Stimulated activated CD4-positive, alpha-beta T cell treated with anti-CD3 and anti-CD28 coated beads, Interleukin-15, amount 100 ng/mL, for 1 hour (primary cell): ENCODE results near the gene PPL.

Source experiments
- DNase-seq, 2 donors: peaks; one replicate each; pipeline ENCODE4 v3.0.0-alpha.2; 2020; ENCODE audit warnings: low read depth in 1 of 2, low spot score in 1 of 2

PPL gene

DNA sequence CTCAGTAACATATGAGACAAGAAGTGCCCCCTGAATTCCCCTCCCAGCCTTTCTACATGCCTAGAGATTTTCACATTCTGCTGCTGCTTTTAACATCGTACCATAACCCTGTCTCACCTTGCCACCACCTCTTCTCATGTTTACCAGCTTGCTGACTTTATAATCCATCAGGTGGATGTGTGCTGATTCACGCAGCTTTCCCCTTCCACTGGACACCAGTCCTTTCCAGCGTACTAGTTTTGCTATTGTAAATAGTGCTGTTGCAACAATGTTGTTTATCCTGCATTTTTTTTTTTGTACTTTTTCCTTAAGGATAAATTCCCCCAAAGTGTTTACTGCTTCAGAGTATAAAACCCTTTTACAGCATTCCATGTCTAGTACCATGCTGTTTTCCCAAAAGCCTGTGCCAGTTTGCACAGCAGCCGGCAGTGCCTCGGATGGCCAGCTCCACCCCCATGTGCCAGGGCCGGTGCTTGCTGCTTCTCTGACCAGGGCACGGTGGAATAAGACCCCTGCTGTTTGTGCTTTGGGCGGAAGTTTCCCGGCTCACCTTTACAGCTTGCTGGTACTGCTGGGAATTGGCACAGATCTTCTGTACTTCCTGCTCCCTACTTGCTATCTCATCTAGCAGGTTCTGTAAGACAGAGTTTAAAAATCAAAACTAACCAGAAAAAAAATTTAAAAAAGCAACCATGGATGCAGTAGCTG, 48.4 kb downstream of the PPL start:
- no peak for DNase-seq

DNA sequence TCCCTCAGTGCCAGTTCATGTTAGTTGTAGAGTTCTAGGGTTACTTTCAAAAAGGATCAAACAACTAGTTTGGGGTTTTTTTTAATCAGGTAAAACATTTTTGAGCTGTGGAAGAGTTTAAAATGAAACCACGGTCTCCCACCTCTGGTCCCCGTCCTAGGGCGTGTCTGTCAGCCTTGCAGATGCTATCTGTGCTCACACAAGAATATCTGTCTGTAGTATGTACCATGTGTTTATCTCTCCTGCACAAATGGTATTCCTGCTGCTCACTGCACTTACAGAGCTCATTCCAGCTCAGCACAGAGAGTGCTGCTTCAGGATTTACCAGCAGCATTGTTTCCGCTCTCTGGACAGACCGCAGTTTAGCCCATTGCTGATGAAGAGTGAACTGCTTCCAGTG, 50.8 kb downstream of the PPL start:
- no peak for DNase-seq

DNA sequence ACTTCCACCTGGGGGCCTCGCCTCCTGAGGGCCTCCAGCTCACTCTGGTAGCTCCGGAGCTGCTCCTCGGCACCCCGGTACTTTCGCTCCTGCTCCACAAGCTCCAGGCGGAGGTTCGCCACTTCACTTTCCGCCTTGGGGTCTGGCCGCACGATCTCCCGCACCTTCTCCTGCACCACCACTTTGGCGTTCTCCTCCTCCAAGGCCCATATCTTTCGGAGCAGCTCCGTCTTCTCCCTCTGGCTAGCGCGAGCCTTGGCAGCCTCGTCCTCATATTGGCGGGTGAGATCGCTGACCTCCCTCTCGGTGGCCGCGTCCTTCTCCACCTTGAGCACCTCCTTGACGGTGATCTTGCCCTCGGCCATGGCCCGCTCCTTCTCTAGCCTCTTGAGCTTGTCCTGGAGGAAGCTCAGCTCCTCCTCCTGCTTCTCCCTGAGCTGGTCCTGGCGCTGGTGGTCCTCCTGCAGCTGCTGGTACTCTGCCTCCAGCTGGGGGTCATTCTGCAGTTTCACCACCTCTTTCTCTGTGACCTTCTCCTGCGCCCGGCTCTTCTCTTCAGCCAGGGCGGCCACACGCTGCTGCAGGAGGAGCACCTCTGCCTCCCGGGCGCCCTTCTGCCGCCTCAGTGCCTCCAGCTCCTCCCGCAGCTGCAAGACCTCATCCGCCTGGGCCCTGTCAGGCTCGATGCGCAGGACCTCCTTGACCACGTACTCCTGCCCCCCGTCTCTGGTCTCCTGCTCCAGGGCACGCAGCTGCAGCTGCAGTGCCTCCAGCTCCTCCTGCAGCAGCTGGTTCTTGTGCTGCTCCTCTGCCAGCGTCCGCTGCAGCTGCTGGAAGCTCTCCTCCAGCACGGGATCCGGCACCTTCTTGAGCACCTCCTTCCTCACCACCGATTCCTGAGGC, 51.7 kb downstream of the PPL start:
- no peak for DNase-seq

GRCh38 chr16:4884209-4884608, 52.7 kb downstream of the PPL start:
- no peak for DNase-seq

DNA sequence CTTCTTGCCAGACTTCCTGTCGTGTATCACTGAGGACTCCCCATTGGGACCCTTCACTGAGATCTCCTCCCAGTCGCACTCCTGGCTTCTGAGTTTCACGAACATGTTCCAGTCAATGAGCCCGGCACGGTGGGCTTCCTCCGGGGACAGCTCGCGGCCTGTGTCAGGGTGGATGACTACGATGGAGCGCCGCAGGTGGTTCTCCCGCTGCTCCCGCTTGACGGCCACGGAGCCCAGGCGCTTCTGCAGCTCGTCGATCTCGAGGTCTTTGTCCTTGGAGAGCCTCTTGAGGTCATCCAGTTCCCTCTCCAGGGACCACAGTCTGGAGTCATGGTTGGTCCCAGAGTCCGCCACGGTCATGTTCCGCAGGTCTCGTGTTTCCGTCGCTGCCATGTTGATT, 53.4 kb downstream of the PPL start:
- DNase-seq: no peak

GRCh38 chr16:4882633-4883285, 54.2 kb downstream of the PPL start:
- no peak for DNase-seq

- no peak for DNase-seq
Measured at GRCh38 chr16:4882000-4882632, 54.8 kb downstream of the PPL start.

GRCh38 chr16:4880006-4880580, 56.9 kb downstream of the PPL start:
- DNase-seq: no peak

- DNase-seq: no peak
Measured at GRCh38 chr16:4879049-4879448, 57.9 kb downstream of the PPL start.

DNA sequence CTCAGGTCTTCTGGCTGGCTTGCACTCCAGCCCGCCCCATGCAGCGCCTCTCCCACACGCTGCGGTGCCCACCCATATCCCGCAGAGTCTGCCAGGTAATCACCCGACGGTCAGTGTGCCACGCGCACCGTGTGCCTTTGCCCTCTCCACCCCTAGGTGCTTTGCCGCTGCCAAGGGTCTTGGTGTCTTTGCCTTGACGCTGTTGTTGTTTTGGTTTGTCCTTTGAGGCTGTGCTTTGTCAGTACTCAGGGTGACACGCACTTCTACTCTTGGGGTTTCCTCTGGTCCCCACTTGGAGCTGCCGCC, 59.6 kb downstream of the PPL start:
- DNase-seq: no peak

DNA sequence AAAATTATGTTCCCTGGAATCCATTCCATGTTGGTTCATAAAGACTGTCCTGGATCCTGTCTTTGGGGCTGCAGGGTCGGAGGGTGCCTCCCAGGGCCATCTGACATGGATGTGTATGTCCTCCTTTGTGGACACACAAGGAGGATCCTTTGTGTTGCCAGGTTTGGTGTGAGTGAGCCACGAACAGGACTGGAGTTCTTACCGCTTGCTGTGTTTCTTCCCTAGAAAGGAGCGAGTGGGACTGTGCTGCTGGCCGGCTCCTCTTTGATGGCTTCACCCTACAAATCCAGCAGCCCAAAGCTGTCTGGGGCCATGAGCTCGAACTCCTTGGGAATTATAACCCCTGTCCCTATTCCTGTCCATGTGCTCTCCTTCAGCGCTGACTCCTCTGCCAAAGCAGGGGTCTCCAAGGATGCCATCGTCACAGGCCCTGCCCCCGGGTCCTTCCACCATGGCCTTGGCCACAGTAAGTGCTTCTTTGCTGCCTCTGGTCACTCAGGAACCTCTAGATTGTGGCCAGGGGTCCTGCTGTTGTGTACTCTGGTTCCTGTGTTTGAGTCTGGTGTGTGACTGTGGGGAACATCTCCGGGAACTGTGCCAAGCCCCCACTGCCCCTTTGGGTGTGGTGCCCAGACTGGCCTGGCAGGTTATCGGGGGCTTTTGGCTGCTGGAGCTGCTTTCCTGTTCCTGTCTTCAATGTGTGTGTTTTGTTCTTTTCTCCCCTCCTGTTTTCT, 60.1 kb downstream of the PPL start:
- DNase-seq: no peak

DNA sequence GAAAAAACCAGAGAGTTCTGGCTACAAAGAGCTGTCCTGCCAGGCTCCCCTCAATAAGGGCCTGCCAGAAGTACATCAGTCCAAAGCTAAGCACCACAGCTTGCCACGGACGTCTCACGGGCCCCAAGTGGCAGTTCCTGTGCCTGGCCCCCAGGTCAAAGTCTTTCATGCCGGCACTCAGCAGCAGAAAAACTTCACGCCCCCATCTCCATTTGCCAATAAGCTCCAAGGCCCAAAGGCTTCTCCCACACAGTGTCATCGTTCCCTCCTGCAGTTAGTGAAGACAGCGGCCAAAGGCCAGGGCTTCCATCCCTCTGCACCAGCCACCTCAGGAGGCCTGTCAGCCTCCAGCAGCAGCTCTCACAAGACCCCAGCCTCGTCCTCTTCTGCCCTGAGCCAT, 62.3 kb downstream of the PPL start:
- DNase-seq: no peak

GRCh38 chr16:4873091-4873490, 63.9 kb downstream of the PPL start:
- no peak for DNase-seq

DNA sequence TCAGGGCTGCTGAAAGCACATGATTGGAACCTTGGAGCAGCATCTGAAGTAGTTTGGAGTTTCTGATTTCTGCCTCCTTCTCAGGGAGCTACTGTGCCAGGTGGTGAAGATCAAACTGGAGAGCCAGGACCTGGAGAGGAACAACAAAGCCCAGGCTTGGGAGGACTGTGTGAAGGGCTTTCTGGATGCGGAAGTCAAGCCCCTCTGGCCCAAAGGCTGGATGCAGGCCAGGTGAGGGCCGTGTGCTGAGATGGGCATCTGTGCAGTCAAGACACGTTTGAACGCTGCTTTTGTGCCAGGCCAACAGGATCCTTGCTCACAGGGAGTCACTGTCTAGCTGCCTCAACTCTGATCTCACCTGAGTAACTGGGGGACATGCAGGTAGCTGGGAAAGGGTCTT, 65.9 kb downstream of the PPL start:
- no peak for DNase-seq

DNA sequence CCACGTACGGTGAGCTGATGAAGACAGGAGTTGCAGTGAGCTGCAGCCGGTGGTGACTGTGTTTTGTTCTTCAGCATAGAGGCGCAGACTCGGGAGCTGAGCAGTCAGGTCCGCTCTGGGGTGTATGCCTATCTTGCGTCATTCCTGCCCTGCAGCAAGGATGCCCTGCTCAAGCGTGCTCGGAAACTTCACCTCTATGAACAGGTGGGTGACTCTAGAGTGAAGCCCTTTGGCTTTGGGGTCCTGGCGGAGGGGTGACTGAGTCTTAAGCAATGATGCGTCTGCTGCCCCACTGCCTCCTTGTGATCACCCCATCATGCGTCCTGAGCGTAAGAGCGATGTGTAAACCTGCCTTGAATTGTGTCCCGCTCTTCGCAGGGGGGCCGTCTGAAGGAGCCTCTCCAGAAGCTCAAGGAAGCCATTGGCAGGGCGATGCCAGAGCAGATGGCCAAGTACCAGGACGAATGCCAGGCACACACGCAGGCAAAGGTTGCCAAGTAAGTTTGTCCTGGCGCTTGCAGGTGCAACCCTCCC, 66.7 kb downstream of the PPL start:
- DNase-seq: no peak

DNA sequence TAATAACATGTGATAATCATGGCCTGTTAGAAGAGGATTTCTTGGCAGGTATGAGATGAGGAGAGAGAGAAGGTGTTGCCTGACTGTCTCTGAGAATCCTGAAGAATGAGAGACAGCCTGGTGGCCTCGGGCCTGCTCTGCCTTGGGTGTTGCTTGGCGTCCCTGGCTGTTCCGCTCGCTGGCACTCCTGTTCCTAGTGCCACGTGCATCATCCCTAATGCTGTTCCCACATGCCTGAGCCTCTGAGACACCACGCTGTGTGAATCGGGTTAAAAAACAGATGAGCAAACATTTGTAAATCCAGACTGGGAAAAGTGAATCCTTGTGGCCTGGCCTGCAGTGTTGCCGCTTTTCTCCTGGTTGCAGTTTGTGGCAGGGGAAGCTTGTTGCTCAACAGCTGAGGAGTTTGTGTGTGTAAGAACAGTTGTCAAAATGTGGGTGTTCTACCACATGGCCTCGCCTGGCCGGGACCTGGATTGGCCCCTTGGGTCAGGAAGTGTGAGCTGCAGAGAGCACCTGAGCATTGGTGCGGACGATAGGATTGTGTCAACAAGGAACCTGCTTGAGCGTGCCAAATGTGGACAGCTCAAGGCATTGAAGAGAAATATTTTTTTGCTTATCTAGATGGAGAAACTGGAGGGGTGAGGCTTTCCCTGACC, 67.7 kb downstream of the PPL start:
- no peak for DNase-seq

- no peak for DNase-seq
Measured at GRCh38 chr16:4868535-4868934, 68.4 kb downstream of the PPL start.

DNA sequence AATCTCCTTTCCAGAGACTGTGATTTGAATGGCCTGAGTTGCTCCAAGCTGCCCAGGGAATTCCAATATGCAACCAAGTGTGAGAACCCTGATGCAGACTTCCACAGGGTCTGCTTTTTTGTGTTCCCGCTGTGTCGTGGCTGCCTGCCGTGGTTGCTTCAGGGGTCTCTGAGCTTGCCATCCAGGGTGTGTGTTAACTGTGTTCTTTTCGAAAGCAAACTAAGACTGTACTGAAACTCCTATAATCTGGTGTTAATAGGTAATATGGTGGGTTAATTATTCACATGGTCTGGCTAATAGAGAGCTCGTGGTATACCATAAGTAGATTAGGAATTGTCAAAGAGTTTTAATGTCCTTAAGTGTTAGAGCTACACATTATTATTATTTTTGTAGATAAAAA, 68.9 kb downstream of the PPL start:
- no peak for DNase-seq

DNA sequence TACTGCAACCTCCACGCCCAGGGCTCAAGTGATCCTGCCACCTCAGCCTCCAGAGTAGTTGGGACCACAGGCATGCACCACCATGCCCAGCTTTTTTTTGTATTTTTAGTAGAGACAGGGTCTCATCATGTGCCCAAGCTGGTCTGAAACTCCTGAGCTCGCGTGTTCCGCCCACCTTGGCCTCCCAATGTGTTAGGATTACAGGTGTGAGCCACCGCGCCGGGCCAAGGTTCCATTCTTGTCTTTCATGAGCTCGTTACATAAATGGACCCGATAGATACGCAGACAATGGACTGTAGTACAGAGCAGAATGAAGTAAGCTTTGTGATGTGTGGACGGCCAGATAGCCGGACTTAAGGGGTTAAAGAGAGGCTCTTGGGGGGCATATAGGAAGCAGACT, 70.4 kb downstream of the PPL start:
- no peak for DNase-seq

GRCh38 chr16:4865231-4865860, 71.6 kb downstream of the PPL start:
- DNase-seq: no peak
